Activated CD4-positive, alpha-beta T cell treated with anti-CD3 and anti-CD28 coated beads, Interleukin-2, amount 50 U/mL, for 4 hours (primary cell): ENCODE measurements around the gene REM1.
A peak's percentile ranks its signal among the peaks of the same experiment; 100 is the strongest.
"Not testable (repeated sequence)": the region's sequence is repeated elsewhere in the genome, so short reads cannot be mapped to it uniquely, and the experiment has no call there.

Source experiments
- DNase-seq, 2 experiments: peaks; one replicate each; pipeline ENCODE4 v3.0.0-alpha.2; 2020

REM1 gene

DNA sequence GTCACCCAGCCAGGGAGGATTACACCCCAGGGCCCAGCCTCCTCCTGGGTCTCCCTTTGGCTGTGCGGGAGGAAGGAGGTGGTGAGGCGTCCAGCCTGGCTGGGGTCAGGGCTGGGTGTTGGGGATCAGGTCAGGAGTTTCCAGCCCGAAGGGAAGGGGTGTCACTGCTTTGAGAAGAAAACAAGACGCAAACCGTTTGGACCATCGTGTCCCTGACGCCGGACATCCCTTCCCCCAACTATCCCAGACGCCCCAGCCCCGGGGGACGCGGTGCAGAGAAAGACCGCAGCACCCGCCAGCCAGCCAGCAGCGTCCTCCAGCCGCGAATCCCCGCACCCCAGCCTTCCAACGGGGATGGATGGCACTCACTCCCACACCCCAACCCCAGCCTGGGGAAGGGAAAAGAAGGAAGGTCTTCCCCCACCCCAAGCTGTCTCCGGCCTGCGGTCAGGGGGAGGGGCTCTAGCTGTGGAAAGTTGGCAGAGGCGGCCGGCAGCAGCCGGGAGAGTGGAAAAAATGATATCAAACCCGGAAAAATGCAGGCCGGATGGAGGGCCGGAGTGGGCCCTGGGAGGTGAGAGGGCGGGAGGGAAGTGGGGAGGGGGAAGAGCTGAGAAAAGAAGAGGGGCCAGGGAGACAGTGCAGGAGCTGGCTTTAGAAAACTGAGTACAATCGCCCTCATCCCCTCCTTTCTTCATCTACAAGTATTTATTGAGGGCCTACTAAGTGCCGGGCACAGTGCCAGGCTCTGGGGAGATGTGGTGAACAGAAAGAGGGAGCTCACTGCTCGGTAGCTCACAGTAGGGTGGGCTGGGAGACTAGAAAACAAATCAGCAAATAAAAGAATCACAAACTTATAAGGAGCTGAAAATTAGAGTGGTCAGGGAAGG lies 10.6 kb downstream of the REM1 start:
- no peak for DNase-seq

DNA sequence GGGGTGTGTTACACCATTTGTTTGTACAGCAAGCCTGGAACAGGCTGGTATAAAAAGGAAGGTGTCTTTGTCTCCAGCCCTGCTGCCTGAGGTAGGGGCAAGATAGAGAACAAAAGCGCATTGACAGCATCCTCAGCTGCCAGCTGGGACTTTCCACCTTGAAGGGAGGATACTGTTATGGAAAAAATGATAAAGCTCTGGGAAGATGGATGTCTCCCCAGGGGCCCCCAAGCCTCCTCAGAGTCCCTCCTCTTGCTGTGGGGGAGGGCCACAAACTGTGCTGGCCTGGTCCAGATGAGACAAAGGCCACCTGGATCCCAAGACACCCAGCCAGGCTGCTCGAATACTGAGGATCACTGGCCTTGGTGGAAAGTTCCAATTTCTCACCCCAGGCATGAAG lies 13.0 kb downstream of the REM1 start:
- DNase-seq = no peak

DNA sequence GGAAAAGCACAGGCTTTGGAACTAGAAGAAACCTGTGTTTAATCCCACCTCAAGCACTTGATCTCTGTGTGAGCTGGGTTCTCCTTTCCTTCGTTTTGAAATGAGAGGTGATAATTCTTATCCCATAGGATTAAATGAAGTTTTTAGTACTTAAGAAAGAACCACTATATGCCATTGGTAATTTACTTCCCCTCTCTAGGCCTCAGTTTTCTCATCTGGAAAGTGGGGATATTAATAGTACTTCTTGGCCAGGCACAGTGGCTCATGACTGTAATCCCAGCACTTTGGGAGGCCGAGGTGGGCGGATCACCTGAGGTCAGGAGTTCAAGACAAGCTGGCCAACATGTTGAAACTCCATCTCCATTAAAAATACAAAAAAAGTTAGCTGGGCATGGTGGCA lies 14.1 kb downstream of the REM1 start:
- DNase-seq = no peak

DNA sequence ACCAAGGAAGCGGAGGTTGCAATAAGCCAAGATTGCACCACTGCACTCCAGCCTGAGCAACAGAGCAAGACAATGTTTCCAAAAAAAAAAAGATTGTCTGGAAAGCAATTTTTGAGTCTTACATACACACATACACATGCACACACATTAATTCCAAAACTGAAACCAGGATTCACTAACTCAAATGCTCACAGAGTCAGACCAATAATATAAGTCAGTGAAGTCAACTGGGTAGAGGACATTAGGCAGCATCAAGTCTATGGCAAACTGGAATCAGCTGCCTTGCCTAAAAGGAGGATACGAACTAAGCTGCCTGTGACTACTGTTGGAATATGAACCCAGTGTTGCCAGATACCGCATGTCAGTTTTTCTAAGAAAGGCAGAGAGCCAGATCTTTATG lies 15.7 kb downstream of the REM1 start:
- DNase-seq = no peak

DNA sequence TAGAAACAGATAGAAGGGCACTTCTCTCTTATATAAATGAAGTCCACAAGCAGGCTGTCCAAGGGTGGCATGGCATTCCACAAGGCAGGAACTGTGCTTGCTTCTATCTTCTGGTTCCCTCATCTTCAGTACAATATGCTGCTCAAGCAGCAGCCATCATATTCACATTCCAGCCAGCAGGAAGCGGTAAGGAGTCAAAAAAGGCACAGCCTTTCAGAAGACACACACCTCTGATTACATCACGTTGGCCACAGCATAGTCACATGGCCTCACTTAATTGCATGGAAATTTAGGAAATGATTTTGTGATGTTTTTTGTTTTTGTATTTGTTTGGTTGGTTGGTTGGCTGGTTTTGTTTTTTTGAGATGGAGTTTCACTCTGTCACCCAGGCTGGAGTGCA lies 19.0 kb downstream of the REM1 start:
- no peak for DNase-seq

DNA sequence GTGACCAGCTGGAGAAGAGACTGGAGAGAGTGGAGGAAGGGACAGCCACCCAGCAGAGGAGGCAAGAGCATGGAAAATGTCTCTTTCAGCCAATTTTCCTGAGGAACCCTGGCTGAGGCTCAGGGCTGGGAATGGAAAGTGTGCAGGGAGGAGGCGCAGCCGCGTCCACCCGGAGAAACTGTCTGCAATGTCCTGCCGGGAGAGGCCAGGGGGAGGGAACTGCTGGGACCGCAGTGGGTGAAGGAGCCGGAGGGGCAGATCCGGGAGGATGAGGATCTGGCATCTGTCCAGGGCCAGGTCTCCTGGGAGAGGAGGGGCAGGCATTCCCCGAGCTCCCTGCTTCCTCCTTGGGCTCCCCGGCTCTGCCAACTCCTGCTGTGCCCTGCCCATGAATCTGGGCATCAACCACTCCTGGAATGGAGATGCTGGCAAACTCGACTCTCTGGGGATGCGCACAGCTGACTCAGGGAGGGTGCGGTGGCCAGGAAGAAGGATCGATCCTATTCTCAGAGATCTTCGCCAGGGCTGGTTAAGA lies 21.7 kb downstream of the REM1 start:
- no peak for DNase-seq

DNA sequence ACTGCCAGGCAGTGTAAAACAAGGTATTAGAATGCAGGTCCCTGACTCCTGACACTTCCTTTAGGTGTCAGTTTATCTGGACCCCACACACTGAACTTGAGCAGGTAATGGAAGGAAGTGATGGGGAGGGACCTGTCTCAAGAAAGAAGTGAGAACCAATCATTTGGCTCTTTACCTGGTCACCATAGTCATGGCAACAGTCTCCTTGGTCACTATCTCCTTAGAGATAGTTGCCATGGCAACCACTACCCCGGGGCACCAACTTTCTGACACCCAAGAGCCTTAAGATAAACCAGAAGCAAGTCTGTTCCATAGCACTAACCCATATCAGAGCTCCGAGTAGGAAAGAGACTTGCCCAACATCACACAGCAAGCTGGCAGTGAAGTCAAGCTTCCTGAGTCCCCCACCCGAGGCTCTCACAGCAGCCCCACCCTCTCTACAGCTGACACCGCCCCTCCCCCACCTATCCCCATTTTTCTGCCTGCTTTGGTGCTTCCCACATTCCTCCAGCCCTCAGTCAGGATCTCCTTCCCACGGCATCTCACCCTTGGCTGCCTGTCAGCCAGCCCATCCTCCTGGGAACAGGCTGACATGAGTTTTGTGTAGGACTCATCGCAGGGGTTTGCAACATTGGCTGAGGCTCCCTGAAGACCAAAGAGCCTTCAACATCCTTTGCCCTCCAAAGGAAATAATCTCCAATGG lies 22.9 kb downstream of the REM1 start:
- no peak for DNase-seq

DNA sequence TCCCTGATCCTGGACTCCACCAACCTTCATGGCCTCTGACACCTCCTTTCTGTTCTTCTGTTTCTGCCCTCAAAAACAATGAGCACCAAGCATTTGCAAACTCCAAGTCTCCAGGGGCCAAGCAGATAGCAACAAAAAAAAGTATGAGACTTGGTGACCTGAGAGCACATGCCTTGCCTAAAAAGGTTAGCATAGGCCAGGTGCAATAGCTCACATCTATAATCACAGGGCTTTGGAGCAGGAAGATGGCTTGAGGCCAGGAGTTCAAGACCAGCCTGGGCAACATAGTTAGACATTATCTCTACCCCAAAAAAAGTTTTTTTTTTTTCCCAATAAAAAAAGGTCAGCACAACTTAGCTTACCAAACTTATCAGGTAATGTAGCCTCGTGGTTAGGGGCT lies 25.4 kb downstream of the REM1 start:
- DNase-seq = no peak

DNA sequence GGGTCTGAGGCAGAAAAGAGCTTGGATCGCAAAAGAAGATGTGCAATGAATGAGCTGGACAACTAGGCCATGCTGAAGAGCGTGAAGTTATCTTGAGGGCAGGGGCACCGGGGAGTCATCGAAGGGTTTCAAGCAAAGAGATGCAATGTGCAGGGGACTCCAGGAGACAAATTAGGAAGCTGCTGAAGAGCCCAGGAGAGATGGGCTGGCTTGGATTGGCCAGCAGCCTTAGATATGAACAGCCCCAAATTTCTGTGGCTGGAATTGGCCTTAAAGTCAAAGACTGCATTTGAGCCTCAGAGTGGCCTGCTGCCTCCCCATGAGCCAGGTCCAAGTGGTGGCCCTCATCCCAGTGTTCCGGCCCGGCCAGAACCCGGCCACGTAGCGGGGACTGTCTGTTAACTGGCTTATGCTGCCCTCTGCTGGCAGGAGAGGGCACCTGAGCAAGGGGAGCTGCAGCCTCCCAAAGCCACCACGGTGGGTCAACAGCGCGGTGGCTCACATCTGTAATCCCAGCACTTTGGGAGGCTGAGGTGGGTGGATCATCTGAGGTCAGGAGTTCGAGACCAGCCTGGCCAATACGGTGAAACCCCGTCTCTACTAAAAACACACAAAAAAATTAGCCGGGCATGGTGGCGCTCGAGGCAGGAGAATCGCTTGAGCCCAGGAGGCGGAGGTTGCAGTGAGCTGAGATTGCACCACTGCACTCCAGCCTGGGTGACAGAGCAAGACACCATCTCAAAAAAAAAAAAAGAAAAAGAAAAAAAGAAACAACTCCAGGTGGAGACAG lies 28.0 kb downstream of the REM1 start:
- peak; percentile 65 to 68 for DNase-seq

DNA sequence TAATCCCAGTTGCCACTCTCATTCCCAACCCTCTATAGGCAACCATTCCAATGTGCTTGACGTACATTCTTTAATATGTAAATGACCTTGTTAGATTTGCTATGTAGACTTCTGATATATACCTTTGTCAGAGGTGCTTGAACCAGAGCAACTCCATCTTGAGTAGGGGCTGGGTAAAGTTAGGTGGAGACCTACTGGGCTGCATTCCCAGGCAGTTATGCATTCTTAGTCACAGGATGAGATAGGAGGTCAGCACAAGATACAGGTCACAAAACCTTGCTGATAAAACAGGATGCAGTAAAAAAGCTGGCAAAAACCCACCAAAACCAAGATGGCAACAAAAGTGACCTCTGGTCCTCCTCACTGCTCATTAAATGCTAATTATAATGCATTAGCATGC lies 30.8 kb downstream of the REM1 start:
- no peak for DNase-seq

DNA sequence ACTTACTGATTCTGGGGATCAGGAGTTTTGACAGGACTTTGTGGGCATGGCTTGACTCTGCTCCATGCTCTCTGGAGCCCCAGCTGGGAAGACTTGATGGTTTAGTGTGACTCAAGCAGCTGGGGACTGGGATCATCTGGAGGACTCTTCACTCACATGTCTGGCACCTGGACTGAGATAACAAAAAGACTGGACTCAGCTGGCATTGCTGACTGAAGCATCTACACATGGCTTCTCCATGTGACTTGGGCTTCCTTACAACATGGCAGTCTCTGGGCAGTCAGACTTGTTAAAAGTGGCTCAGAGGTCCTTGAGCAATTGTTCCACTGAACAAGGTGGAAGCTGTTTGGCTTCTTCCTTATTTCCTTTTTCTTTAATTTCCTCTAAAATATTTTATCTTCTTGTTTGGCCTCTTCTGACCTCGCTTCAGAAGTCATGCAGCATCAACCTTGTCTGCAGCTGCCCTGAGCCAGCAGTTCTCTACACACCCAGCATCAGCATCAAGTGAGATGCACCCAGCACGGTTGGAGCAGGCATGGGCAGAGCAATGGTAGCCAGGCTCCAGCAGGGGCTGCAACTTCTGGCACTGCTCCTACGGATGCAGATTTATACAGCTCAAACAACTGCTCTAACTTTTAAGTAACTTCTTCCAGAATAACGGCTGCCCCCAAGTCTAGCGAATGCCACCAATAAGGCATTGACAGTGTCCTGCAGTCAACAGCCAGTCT lies 33.6 kb downstream of the REM1 start:
- DNase-seq = no peak

DNA sequence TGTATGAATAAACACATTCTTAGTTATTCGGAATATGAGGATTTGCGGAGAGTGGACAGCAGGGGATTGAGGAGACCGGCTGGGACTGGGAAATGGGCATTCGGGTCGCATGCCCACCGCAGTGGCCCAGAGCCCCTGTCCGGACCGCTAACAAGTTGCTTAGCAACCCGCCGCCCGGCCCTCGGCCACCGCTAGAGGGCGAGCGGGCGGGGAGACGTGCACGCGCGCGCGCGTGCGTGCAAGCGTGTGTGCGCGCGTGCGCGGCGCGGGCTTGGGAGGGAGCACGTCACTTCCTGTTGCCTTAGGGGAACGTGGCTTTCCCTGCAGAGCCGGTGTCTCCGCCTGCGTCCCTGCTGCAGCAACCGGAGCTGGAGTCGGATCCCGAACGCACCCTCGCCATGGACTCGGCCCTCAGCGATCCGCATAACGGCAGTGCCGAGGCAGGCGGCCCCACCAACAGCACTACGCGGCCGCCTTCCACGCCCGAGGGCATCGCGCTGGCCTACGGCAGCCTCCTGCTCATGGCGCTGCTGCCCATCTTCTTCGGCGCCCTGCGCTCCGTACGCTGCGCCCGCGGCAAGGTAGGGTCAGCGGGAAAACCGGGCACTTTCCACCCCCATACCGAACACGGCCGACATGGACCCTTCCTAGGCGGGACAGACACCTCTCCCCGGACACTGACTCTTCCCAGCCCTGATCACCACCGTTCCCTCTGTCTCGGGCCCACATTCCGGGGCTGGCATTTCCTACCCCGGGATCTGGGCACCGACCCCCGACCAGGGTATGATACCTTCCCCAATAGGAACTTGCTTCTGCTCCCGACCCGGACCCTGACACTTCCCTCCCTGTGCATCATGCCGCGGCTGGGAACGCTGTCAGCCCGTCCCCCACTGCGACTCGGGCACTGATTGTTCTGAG lies 39.3 kb downstream of the REM1 start, which contains the start of gene HM13:
Gene HM13, plus strand, starts transcription at position 289 of the 918 bp plus-strand sequence. Its CDS starts 110 bp downstream, at position 399.
- DNase-seq = peak; percentile 81 to 85

DNA sequence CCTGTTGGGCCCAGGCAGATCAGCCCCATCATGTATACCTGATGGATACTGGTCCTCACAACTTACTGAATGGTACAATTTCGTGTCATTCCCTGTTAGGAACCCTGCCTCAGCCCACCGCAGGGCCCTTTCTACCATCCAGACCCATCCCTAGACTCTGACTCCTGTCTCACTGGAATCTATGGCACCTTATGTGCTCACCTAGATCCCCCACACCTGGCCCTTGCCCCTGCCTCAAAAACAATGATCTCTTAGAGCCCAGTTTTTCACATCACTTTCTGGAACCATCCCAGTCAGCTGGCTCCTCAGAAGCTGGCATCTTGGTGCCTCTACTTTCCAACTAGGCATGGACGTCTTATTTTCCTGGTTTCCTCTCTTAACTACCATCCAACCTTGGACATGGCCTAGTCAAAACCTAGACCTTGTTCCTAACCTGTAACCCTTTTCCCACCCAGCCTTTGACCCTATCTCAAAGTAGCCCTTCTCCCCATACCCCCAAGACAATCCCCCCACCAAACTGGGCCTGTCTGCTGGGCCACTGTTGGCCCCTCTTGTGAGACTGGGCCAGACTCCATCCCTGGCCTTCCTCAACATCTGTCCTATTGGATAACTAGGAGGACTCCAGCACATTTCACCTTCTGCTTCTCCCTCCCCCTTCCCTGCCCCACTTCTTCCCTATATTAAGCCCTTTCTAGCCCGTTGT lies 40.1 kb downstream of the REM1 start:
- DNase-seq = no peak

DNA sequence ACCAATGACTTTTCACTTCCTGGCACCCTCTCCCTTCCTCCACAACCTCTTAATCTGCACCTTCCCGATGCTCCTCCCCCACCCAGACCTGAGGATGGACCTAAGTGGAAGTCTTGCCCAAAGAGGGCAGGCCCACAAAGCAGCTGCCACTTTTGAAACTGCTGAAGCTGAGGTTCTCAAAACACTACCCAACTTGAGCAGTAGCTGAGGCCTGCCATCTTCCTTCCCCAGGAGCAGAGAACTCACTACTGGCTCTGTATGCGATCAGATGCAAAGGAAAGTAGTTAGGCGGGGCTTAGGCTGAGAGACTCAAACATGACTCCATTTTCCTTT lies 40.7 kb downstream of the REM1 start:
- DNase-seq = no peak

DNA sequence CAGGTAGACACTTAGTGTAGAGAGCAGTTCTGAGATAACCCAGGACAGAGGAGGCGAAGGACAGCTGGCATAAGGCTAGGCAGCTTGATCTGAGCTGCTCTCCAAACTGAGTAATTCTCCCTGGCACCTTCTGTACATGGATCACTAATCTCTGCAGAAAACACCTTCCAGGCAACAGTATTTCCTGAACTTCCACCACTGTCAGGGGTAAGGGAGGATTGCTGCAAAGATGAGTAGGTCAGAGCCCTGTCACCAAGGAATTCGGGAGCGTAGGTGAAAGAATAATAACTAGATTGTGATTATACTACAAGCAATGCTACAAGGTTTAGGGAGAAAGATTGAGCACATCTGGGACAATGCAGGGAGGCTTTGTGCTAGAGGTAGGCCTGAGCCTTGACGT lies 41.1 kb downstream of the REM1 start:
- DNase-seq = no peak

DNA sequence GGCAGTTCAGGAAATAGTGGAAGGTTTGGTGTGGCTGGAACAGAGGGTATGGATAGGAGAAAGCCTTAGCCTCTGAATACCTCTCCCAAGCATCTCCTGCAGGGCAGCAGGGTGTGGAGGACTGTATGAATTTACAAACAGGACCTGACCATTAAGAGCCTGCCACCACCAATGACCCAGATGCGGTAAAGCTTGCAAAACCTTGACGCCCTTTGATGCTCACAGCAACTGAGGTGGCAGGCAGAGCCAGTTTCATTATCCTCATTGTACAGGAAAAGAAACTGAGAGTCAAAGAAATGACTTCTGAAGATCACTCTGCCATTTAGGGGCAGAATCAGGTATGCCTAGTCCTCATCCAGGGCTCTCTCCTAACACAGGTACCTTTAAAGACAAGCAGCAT lies 41.6 kb downstream of the REM1 start:
- DNase-seq = no peak

DNA sequence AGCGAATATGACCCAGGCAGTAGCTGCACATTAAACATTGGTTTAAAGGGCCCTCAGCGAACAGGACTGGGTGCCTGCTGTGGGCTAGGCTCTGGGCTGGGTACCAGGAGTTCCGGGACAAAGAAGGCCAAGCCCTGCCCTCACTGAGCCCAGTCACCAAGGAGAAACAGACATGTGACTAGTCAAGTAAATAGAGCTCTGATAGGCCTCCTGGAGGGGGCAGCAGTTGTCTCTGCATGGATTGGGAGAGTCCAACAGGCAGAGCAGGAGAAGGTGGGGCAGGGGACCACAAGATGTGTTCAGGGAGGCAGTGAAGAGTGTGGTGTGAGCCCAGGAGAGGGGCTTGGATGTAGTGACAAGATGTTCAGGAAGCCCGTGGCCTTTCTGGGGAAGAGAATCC lies 42.3 kb downstream of the REM1 start:
- DNase-seq = no peak

DNA sequence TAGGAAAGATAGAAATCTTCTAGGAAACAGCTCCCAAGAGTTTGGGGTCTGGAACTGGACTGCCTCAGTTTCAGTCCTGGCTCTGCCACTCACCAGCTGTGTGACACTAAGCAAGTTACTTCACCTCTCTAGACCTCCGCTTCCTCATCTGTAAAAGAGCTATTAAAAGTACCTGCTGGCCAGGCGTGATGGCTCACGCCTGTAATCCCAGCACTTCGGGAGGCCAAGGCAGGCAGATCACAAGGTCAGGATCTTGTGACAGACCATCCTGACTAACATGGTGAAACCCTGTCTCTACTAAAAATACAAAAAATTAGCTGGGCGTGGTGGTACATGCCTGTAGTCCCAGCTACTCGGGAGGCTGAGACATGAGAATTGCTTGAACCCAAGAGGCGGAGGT lies 46.2 kb downstream of the REM1 start:
- not testable (repeated sequence) for DNase-seq

DNA sequence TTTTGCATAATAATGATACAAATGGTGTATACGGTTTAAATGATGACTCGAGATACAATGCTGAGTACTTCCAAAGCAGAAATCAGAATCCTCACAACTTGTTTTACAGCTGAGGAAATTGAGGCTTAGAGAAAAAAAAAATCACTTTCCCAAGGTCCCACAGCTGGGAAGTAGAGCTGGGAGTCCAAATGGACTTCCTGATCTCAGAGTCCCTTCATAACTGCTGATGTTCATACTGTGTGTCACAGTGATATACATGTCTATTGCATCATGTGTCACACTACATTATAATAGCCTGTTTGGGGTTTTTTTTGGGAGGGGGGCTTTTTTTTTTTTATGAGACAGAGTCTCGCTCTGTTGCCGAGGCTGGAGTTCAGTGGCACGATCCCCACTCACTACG lies 47.6 kb downstream of the REM1 start:
- DNase-seq = no peak

DNA sequence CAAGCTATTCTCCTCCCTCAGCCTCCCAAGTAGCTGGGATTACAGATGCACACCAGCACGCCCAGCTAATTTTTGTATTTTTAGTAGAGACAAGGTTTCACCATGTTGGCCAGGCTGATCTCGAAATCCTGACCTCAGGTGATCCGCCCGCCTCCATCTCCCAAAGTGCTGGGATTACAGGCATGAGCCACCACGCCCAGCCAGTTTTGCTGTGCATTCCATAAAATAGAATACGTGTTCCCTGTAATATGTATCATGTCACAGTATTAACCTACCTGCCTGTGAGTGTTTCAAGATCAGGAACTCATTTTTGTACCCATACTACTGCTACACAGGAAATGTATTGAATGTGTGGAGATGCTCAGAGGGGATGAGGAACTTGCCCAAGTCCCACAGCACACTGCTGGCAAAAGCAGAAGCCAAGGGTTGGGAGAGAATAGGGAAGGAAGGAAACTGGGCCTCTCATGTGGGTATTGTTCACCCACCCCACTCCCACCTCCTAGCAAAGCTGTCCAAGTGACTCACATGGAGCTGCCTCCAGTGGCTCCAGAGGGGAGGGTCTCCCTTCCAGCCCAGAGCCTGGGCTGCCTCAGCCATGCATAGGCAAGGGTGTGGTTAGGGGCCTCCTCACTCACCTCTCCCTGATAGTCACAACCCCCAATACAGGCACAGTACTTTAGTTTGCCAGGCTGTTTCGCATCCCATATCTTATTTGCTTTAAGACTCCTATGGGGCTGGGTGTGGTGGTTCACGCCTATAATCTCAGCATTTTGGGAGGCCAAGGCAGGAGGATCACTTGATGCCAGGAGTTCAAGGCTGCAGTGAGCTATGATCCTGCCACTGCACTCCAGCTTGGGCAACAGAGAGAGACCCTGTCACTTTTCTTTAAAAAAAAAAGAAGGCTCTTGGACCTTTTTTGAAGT lies 48.5 kb downstream of the REM1 start:
- DNase-seq = no peak
